ENCODE measurements around the gene OR52D1. TPM values are rescaled to one million over a fixed set of nuclear protein-coding genes. Genes with fewer than 3 reads are reported as not detected.

Gene OR52D1
- total and polyA plus RNA-seq, 2 of the 8 experiments (the other 6 are each of a cell fraction or from before 2014, with no cell fraction given), result not detected

DNA sequence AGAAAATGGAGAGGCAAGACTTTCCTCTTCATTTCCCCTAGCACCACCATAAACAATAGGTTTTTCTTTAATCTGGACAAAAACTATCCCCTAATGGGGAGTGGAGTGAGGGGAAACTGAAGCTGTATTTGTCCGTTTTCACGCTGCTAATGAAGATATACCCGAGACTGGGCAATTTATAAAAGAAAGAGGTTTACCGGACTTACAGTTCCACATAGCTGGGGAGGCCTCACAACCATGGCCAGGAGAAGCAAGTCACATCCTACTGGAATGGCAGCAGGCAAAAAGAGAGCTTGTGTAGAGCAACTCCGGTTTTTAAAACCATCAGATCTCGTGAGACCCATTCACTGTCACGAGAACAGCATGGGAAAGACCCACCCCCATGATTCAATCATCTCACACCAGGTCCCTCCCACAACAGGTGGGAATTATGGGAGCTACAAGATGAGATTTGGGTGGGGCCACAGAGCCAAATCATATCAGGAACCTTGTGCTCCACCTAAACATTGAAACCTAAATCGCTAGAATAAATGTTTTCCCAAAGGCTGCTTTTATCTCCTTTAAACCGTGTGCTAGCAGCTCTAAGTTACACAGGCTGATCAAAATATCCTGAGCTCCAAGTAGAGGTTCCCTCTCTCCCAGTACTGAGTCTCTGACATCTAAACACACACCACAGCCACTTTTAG lies 17.0 kb downstream of the OR52D1 start:
- POLR2A ChIA-PET (ENCODE audit: partially characterized antibody), result no interaction called here
- CTCF ChIA-PET (ENCODE audit: partially characterized antibody), result interaction anchor here (0.6 to 4.6 kb wide), 4 partner anchors 19 to 383 kb away, joined by 3 to 19 read pairs (median 4); no protein-coding TSS in a partner anchor
- FAIRE-seq (no peak), DNase-seq (ENCODE audit: low read depth in 1 of 2, low spot score in 2 of 2) (no peak)
- no peak overlapping the region for H3K9ac ChIP-seq (replicated peaks in 1 of 4; ENCODE audit: extremely low read depth in 1 of 4, low read depth in 3 of 4, low read length in 3 of 4)
- 88% methylated on average over 9 of the region's 9 CpGs; no CpG with 5 or more reads in 1 of the 2 experiments for WGBS, 2 experiments (ENCODE audit: extremely low coverage in 1 of 2, insufficient coverage in 1 of 2, insufficient read length in 1 of 2, insufficient replicate concordance in 2 of 2, low coverage in 1 of 2, low lambda C conversion rate in 2 of 2, missing lambda C conversion rate in 1 of 2)
- no peak overlapping the region for H4K5ac ChIP-seq (ENCODE audit: insufficient read length, low read depth, low read length)
- H3K14ac ChIP-seq (ENCODE audit: insufficient read length), result no peak overlapping the region
- H3K4me3 ChIP-seq (ENCODE audit: extremely low read depth in 1 of 4, insufficient read depth in 2 of 4, low read depth in 3 of 4, low read length in 4 of 4), result no peak overlapping the region
- no peak overlapping the region for H2BK5ac ChIP-seq (ENCODE audit: low read depth, low read length)
- no peak overlapping the region for H3K27ac ChIP-seq (ENCODE audit: low read depth, low read length)
- no peaks in the 10 kb centered on the region for H3K79me2 ChIP-seq (ENCODE audit: control insufficient read depth in 1 of 2, insufficient read depth in 2 of 2, low read length in 2 of 2)
- no peak overlapping the region for H3K4me2 ChIP-seq (ENCODE audit: insufficient read depth in 1 of 2, low read depth in 2 of 2, low read length in 2 of 2)
- no peak overlapping the region for H4K8ac ChIP-seq (ENCODE audit: extremely low read depth, insufficient read depth, low read length)
- H2BK120ac ChIP-seq (replicated peaks; ENCODE audit: low read depth, low read length), result no peak overlapping the region
- no peak overlapping the region for H2BK15ac ChIP-seq (ENCODE audit: low read length)
- no peaks in the 10 kb centered on the region for H3K23me2 ChIP-seq (ENCODE audit: low read depth, low read length)
- H2BK12ac ChIP-seq (ENCODE audit: low read depth, low read length), result no peak overlapping the region
- no peak overlapping the region for H4K91ac ChIP-seq (replicated peaks; ENCODE audit: insufficient read length, low read length)
- no peak overlapping the region for H3K23ac ChIP-seq (ENCODE audit: insufficient read length)
- H2BK20ac ChIP-seq (ENCODE audit: low read length), result no peak overlapping the region
- no peaks in the 10 kb centered on the region for H3K36me3 ChIP-seq (ENCODE audit: control insufficient read depth in 2 of 4, insufficient read depth in 4 of 4, low read length in 3 of 4)
- no peaks in the 10 kb centered on the region for H3K4me1 ChIP-seq (replicated peaks in 1 of 4; ENCODE audit: control insufficient read depth in 3 of 4, insufficient read depth in 4 of 4, low read length in 3 of 4)
- H3K56ac ChIP-seq (replicated peaks; ENCODE audit: insufficient read length, low read depth, low read length), result no peak overlapping the region
- no peaks in the 10 kb centered on the region for H3K79me1 ChIP-seq (ENCODE audit: low read depth, low read length)
- no peak overlapping the region for H3K4ac ChIP-seq (replicated peaks; ENCODE audit: insufficient read length, low read depth, low read length)
- no peaks in the 10 kb centered on the region for H3K27me3 ChIP-seq (replicated peaks in 1 of 4; ENCODE audit: control insufficient read depth in 3 of 4, extremely low read depth in 1 of 4, insufficient read depth in 3 of 4, low read length in 3 of 4)
- H4K20me1 ChIP-seq (replicated peaks in 1 of 2; ENCODE audit: control insufficient read depth in 1 of 2, insufficient read depth in 2 of 2, low read length in 2 of 2), result no peaks in the 10 kb centered on the region
- no peak overlapping the region for H2AFZ ChIP-seq (ENCODE audit: low read length)
- H3K9me3 ChIP-seq (ENCODE audit: insufficient read depth in 2 of 2, low read depth in 1 of 2, low read length in 1 of 2), result no peaks in the 10 kb centered on the region
- H3K18ac ChIP-seq (ENCODE audit: extremely low read depth, low read length), result no peak overlapping the region
- no peak overlapping the region for H2AK5ac ChIP-seq (ENCODE audit: low read depth, low read length)
- no peak for TF ChIP-seq JUND (IDR thresholded peaks at IDR 0.05; ENCODE audit: low read length)
- no peak for TF ChIP-seq TAF1 (IDR thresholded peaks at IDR 0.05; ENCODE audit: low read depth, low read length)
- TF ChIP-seq RBBP5 (IDR thresholded peaks at IDR 0.05; ENCODE audit: borderline replicate concordance, low read depth, low read length), result no peak
- no peak for TF ChIP-seq RAD21 (IDR thresholded peaks at IDR 0.05 in 1 of 2, conservative IDR thresholded peaks at IDR 0.05 in 1 of 2; ENCODE audit: low read depth in 2 of 2, low read length in 2 of 2)
- no peak for TF ChIP-seq POLR2A (IDR thresholded peaks at IDR 0.05; ENCODE audit: control extremely low read depth in 1 of 2, low read depth in 2 of 2, low read length in 2 of 2)
- TF ChIP-seq SIX5 (IDR thresholded peaks at IDR 0.05; ENCODE audit: low read depth, low read length), result no peak
- no peak for TF ChIP-seq EZH2 (IDR thresholded peaks at IDR 0.05; ENCODE audit: low read depth, low read length, severe bottlenecking)
- no peak for TF ChIP-seq SRF (IDR thresholded peaks at IDR 0.05; ENCODE audit: low read depth, low read length)
- TF ChIP-seq GABPA (IDR thresholded peaks at IDR 0.05; ENCODE audit: borderline replicate concordance, insufficient read depth, low read length), result no peak
